Endothelial cell of umbilical vein (primary cell): ENCODE data around the gene ADAM19. TPM values are rescaled to one million over a fixed set of nuclear protein-coding genes. Genes with fewer than 3 reads are reported as not detected.

Source experiments
- BruUV-seq: library from RNA; stranded (reverse); fragments of 400-500 nt; replicated peaks from 2 replicates; lab custom pipeline; 2021; lab: Mats Ljungman, UMichigan
- CTCF ChIA-PET: fragments of 300-600, 350-600 bp; sonication (Branson Sonifier 250); formaldehyde crosslinking; loops from one replicate; lab custom pipeline; 2021; ENCODE audit warnings: antibody characterized with exemption, inconsistent platforms; lab: Charles Lee
- POLR2A ChIA-PET: fragments of 300-600, 350-600 bp; sonication (Branson Sonifier 250); formaldehyde crosslinking; loops from one replicate; lab custom pipeline; 2021; ENCODE audit warnings: antibody characterized with exemption, inconsistent platforms; lab: Charles Lee
- DNase-seq: peaks from one replicate; pipeline ENCODE4 v3.0.0-alpha.2; 2011; ENCODE audit warnings: low read depth, low spot score
- FAIRE-seq: peaks from 2 replicates; lab custom pipeline; 2011; peaks lifted over from hg19 to GRCh38; lab: Jason Lieb, UNC
- H2AFZ ChIP-seq: 2 replicates; pipeline ENCODE4 v1.6.0; 2012; ENCODE audit warnings: low read depth, low read length, control low read depth, inconsistent platforms
- H3K27ac ChIP-seq: 2 replicates; pipeline ENCODE4 v1.5.1; 2011; ENCODE audit warnings: low read depth, mild to moderate bottlenecking, control low read depth, low read length, moderate library complexity; ENCODE audit not compliant: insufficient read depth
- H3K27me3 ChIP-seq, 2 experiments: 2 replicates each; pipeline versions ENCODE4 v1.6.0 to v1.6.1; 2011; ENCODE audit warnings: low read length in 2 of 2, mixed read lengths in 1 of 2; ENCODE audit not compliant: control insufficient read depth in 2 of 2, insufficient read depth in 2 of 2
- H3K36me3 ChIP-seq, 2 experiments: 2 replicates in 1 of 2; 3 replicates in 1 of 2; pipeline ENCODE4 v1.5.1; 2011; ENCODE audit warnings: low read length in 2 of 2, mild to moderate bottlenecking in 1 of 2, moderate library complexity in 1 of 2; ENCODE audit not compliant: control insufficient read depth in 2 of 2, insufficient read depth in 2 of 2; ENCODE audit errors: extremely low read depth in 1 of 2
- H3K4me1 ChIP-seq: 3 replicates; pipeline ENCODE4 v1.5.1; 2011; ENCODE audit warnings: mild to moderate bottlenecking, low read length; ENCODE audit not compliant: control insufficient read depth, insufficient read depth; ENCODE audit errors: extremely low read depth
- H3K4me2 ChIP-seq: 2 replicates; pipeline ENCODE4 v1.6.1; 2011; ENCODE audit warnings: low read length, control low read depth, mixed read lengths; ENCODE audit not compliant: insufficient read depth
- H3K4me3 ChIP-seq, 3 experiments: fragments of 200-600 bp in 1 of 3; sonication (generic), shearing (Covaris generic) in 1 of 3; replicated peaks in 1 of 3; 2 replicates each; pipeline ENCODE4 v1.5.1; 2011 to 2016; ENCODE audit warnings: control low read depth in 3 of 3, low read length in 3 of 3, mild to moderate bottlenecking in 2 of 3, inconsistent platforms in 1 of 3, low read depth in 1 of 3, moderate library complexity in 1 of 3; ENCODE audit not compliant: insufficient read depth in 1 of 3
- H3K79me2 ChIP-seq: 2 replicates; pipeline ENCODE4 v1.6.0; 2012; ENCODE audit warnings: low read length, inconsistent platforms; ENCODE audit not compliant: control insufficient read depth, insufficient read depth
- H3K9ac ChIP-seq: replicated peaks from 2 replicates; pipeline ENCODE3; 2011; ENCODE audit warnings: low read length, control low read depth; ENCODE audit not compliant: insufficient read depth; ENCODE audit errors: extremely low read depth
- H3K9me1 ChIP-seq: replicated peaks from 3 replicates; pipeline ENCODE4 v1.6.0; 2011; ENCODE audit warnings: mild to moderate bottlenecking, low read length; ENCODE audit not compliant: control insufficient read depth, insufficient read depth; ENCODE audit errors: extremely low read depth
- H3K9me3 ChIP-seq: replicated peaks from 2 replicates; pipeline ENCODE4 v1.5.1; 2012; ENCODE audit warnings: low read length, inconsistent platforms; ENCODE audit not compliant: control insufficient read depth, insufficient read depth
- H4K20me1 ChIP-seq: replicated peaks from 2 replicates; pipeline ENCODE3; 2011; ENCODE audit warnings: mild to moderate bottlenecking, low read length; ENCODE audit not compliant: control insufficient read depth, insufficient read depth; ENCODE audit errors: extremely low read depth
- FOS ChIP-seq: IDR thresholded peaks from 2 replicates; pipeline ENCODE4 v1.6.1; 2011; ENCODE audit warnings: mild to moderate bottlenecking, low read length, moderate library complexity, borderline replicate concordance; ENCODE audit not compliant: insufficient read depth
- MYC ChIP-seq: IDR thresholded peaks from one replicate; pipeline ENCODE4 v1.6.1; 2011; ENCODE audit warnings: mild to moderate bottlenecking, low read depth, low read length
- POLR2A ChIP-seq: IDR thresholded peaks from 2 replicates; pipeline ENCODE4 v1.6.1; 2012; ENCODE audit warnings: low read depth, mild to moderate bottlenecking, control low read depth, low read length
- POLR2AphosphoS5 ChIP-seq: IDR thresholded peaks from 2 replicates; pipeline ENCODE4 v1.6.1; 2012; ENCODE audit warnings: low read depth, mild to moderate bottlenecking, control low read depth, low read length, moderate library complexity; ENCODE audit not compliant: insufficient read depth
- dilution Hi-C: fragments of 300-500 bp; cut with MboI; formaldehyde crosslinking; loops from one replicate; pipeline ENCODE4 v1.15.0; 2019; ENCODE audit warnings: low sequenced_read_pairs; ENCODE audit not compliant: extremely low pct_ligation_motif_present
- intact Hi-C: fragments of 100-400 bp; cut with micrococcal nuclease; formaldehyde crosslinking; loops from one replicate; pipeline ENCODE4 v1.10.0; 2022
- polyA plus RNA-seq, 4 experiments: library from polyadenylated mRNA; depleted of rRNA in 3 of 4; stranded (reverse) in 3 of 4; unstranded in 1 of 4; fragments of >200 nt; gene quantifications; 2 replicates each; pipeline versions ENCODE4 v1.2.1 to v1.2.3, GENCODE V29; 2011 to 2012; ENCODE audit warnings: missing spikeins in 1 of 4
- total RNA-seq: library from RNA; stranded (reverse); gene quantifications from 2 replicates; pipeline ENCODE4 v1.2.3, GENCODE V29; 2021
- TF ChIP-seq, protein P1 (sequence below), 2 donors: IDR thresholded peaks; 1 replicate in 1 of 2; 2 replicates in 1 of 2; pipeline ENCODE4 v1.5.1; 2011; ENCODE audit warnings: low read length in 2 of 2, mild to moderate bottlenecking in 2 of 2, moderate library complexity in 2 of 2, control low read depth in 1 of 2, inconsistent platforms in 1 of 2, low read depth in 1 of 2; ENCODE audit not compliant: insufficient read depth in 1 of 2; ENCODE audit errors: extremely low read depth in 1 of 2
- TF ChIP-seq, protein P2 (sequence below): IDR thresholded peaks from 2 replicates; pipeline ENCODE4 v1.6.1; 2011; ENCODE audit not compliant: insufficient read depth, insufficient read length

The ADAM19 gene
- total and polyA plus RNA-seq, 2 donors (not counting 3 experiments of a cell fraction or from before 2014, with no cell fraction given): 10.0 to 22.6 TPM

DNA sequence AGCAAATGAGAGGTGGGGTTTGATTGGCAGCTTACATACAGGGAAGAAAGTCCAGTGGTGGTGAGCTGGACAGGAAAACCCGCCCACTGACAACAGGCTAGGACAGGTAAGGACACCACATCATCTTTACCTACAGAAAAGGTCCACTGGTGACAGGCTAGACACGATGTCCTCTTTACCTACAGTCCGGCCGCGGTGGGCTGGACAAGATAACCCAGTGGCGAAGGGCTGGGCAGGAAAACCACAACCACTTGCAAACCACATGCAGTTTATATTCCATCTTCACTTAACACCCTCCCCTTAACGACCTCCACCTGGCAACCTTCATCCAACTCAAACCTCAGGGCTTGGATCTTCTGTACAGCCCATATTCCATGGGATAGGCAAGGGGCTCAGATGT lies 120.5 kb downstream of the ADAM19 start:
- no peaks in the 10 kb centered on the region for H3K79me2 ChIP-seq
- H4K20me1 ChIP-seq: no peaks in the 10 kb centered on the region
- no peak for TF ChIP-seq POLR2A
- no peak for TF ChIP-seq MYC
- no peak for TF ChIP-seq FOS
- BruUV-seq: no TSS peak
- H3K9me1 ChIP-seq: no peaks in the 10 kb centered on the region
- no peak for DNase-seq
- no peak overlapping the region for H2AFZ ChIP-seq
- CTCF ChIA-PET: interaction anchor here (0.8 to 2.0 kb wide), 4 partner anchors 12 to 71 kb away, joined by 3 to 7 read pairs (median 3); no protein-coding TSS in a partner anchor
- intact Hi-C loops: no loop called here
- H3K36me3 ChIP-seq: no peaks in the 10 kb centered on the region
- no peaks in the 10 kb centered on the region for H3K4me1 ChIP-seq
- FAIRE-seq: no peak
- POLR2A ChIA-PET: no interaction called here
- no peak overlapping the region for H3K27ac ChIP-seq
- dilution Hi-C loops: no loop called here
- H3K4me2 ChIP-seq: no peak overlapping the region
- peaks cover 10 to 12% of the 10 kb centered on the region in 2 experiments for H3K27me3 ChIP-seq
- H3K9me3 ChIP-seq: no peaks in the 10 kb centered on the region
- H3K4me3 ChIP-seq: no peak overlapping the region
- no peak overlapping the region for H3K9ac ChIP-seq

DNA sequence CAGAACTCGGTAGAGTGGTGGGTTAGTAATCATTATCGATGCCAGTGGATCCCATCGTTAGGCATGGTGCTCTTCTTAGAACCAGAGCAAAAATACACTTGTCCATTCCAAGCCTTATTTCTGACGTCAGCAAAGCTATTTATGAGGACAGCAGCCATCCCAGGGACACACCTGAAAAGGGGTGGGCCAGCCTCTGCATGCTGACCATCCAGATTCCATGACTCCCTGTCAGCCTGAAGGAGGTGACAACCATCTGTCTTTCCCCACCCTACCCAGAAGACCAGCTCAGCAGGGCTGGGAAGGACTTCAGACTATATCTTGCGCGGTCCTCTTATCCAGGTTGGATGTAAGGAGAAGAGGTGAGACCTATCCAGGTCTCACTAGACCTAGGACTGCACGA lies 121.3 kb downstream of the ADAM19 start:
- no peaks in the 10 kb centered on the region for H3K9me1 ChIP-seq

More for the DNA sequence above, 121.3 kb downstream of the ADAM19 start:
- Histone ChIP-seq H3K4me2 (no peak overlapping the region), H3K9me3 (no peaks in the 10 kb centered on the region), H3K9ac (no peak overlapping the region), H3K36me3 (no peaks in the 10 kb centered on the region), H3K4me3 (no peak overlapping the region), H4K20me1 (no peaks in the 10 kb centered on the region), H3K27ac (no peak overlapping the region), H2AFZ (no peak overlapping the region), H3K79me2 (no peaks in the 10 kb centered on the region), H3K27me3 (peaks cover 4 to 5% of the 10 kb centered on the region in 2 experiments), H3K4me1 (no peaks in the 10 kb centered on the region)
- dilution Hi-C loops: no loop called here
- BruUV-seq: no TSS peak
- intact Hi-C loops: no loop called here
- TF ChIP-seq, protein P1, sequence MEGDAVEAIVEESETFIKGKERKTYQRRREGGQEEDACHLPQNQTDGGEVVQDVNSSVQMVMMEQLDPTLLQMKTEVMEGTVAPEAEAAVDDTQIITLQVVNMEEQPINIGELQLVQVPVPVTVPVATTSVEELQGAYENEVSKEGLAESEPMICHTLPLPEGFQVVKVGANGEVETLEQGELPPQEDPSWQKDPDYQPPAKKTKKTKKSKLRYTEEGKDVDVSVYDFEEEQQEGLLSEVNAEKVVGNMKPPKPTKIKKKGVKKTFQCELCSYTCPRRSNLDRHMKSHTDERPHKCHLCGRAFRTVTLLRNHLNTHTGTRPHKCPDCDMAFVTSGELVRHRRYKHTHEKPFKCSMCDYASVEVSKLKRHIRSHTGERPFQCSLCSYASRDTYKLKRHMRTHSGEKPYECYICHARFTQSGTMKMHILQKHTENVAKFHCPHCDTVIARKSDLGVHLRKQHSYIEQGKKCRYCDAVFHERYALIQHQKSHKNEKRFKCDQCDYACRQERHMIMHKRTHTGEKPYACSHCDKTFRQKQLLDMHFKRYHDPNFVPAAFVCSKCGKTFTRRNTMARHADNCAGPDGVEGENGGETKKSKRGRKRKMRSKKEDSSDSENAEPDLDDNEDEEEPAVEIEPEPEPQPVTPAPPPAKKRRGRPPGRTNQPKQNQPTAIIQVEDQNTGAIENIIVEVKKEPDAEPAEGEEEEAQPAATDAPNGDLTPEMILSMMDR (IDR thresholded peaks at IDR 0.05; ENCODE audit: extremely low read depth in 1 of 2, insufficient read depth in 1 of 2, low read depth in 1 of 2, low read length in 2 of 2): no peak
- TF ChIP-seq, protein P2, sequence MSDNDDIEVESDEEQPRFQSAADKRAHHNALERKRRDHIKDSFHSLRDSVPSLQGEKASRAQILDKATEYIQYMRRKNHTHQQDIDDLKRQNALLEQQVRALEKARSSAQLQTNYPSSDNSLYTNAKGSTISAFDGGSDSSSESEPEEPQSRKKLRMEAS: no peak
- TF ChIP-seq MYC (no peak), POLR2AphosphoS5 (no peak), POLR2A (no peak), FOS (no peak)
- no peak for FAIRE-seq
- no peak for DNase-seq
- ChIA-PET CTCF (interaction anchor here (2.0 kb wide), 1 partner anchor 17 kb away, joined by 7 read pairs; no protein-coding TSS in a partner anchor), POLR2A (no interaction called here)
